IPS-NIHi11 (cell line): Measurements from ENCODE around the gene B4GALT5.
"Not testable (repeated sequence)": the region's sequence is repeated elsewhere in the genome, so short reads cannot be mapped to it uniquely, and the experiment has no call there.

Experiments used
- DNase-seq: peaks from one replicate; pipeline ENCODE4 v3.0.0; 2012; ENCODE audit warnings: mixed read lengths, low spot score

Gene B4GALT5, protein sequence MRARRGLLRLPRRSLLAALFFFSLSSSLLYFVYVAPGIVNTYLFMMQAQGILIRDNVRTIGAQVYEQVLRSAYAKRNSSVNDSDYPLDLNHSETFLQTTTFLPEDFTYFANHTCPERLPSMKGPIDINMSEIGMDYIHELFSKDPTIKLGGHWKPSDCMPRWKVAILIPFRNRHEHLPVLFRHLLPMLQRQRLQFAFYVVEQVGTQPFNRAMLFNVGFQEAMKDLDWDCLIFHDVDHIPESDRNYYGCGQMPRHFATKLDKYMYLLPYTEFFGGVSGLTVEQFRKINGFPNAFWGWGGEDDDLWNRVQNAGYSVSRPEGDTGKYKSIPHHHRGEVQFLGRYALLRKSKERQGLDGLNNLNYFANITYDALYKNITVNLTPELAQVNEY

DNA sequence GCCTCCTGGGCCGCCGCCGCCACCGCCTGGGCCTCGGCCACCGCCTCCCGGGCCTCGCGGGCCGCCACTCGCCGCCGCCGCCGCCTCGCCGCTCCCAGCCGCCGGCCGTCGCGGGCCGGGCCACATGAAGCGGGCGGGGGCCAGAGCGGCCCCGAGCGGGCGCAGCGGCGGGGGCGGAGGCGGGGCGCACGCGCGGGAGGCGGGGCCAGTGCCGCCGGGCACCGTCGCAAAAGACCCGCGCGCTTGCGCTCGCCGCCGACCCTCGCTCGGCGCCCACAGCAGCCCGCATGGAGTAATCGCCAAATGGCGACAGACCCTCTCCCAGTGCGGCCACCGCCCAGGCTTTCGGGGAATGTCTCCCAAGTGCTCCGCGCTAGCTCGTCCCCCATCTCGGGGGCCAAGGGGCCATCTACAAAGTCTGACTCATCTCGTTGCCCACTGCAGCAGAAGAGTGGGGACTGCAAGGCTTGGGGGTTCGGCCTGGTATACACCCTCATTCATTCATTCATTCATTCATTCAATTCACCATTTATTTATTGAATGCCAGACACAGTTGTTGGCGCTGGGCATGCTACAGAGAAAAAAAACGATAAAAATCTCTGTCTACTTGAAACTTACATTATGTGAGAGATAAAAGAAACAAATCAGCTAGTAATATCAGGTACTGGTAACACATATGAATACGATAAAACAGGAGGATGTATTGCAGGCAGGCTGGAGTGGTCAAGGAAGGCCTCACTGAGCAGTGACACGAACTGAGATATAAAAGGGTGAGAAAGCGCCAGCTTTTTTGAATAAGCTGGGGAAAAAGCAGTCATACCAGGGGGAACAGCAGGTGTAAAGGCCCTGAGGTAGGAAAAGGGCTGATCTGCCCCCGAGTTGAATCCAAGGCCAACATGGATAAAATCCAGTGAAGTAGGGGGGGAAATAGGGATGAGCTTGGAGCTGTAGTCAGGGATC lies at the start of gene B4GALT5:
Gene B4GALT5, minus strand, starts transcription at position 126 of the 960 bp plus-strand sequence. CDS start 188 bp downstream, outside the sequence.
- DNase-seq = peak; percentile 92

DNA sequence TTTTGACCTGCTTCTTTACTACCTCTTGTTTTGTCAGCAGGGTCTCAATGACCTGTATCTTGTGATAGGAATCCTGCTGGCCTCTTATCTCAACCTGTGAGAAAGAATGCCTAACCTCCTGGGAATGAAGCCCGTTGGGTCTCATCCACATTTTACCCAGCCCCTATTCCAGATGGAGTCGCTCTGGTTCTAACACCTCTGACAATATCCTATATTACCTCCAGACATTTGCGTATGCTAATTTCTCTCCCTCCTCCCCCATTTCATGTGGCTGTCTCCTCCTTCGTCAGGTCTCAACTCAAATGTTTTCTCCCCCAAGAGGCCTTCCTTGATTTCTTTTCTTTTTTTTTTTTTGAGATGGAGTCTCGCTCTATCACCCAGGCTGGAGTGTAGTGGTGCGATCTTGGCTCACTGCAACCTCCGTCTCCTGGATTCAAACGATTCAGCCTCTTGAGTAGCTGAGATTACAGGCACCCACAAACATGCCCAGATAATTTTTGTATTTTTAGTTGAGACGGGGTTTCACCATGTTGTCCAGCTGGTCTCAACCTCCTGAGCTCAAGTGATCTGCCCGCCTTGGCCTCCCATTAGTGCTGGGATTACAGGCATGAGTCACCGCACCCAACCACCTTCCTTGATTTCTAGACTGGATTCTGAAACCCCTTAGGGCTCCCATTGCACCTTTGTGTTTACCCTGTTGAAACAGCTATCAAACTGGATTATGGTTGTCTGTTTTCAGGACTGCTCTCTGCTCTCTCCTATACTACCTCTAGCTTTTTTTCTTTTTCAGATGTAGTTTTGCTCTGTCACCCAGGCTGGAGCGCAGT lies 49.5 kb upstream of the B4GALT5 start:
- DNase-seq = no peak

DNA sequence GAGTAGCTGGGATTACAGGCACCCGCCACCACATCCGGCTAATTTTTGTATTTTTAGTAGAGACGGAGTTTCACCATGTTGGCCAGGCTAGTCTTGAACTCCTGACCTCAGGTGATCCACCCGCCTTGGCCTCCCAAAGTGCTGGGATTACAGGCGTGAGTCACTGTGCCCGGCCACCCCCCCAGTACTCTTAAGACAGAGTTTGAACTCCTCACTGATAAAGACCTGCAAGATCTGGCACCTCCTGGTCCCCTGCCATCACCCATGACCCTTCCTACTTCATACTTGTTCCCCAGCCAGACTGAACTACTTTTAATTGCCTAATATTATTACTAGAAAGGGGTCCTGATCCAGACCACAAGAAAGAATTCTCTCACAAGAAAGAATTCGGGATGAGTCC lies 48.2 kb upstream of the B4GALT5 start:
- DNase-seq = not testable (repeated sequence)

DNA sequence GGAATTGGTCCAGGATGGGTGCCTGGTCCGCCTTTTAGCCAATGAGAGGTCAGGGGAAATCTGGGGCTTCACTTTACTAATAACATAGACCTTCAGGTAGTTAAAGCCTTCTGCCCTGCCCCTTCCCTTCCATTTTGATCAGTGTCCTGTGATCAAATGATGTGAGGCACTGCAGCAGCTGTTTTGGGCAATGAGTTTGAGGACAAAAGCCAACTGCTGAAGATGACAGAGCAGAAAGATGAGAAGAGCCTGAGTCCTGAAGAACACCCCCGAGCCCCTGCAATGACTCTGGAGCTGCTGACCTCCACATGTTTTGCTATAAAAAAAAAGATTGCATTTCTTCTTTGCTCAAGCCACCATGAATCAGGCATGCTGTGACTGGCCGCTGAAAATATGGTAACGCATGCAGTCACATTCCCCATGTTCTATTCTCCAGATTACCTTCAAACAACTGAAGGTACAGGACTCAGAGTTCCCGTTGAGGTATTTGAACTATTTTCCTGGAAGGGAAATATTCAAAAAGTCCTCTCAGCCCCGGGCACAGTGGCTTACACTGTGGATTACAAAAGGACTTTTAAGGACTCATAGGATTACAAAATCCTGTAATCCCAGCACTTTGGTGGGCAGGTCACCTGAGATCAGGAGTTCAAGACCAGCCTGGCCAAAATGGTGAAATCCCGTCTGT lies 45.7 kb upstream of the B4GALT5 start:
- DNase-seq = no peak

DNA sequence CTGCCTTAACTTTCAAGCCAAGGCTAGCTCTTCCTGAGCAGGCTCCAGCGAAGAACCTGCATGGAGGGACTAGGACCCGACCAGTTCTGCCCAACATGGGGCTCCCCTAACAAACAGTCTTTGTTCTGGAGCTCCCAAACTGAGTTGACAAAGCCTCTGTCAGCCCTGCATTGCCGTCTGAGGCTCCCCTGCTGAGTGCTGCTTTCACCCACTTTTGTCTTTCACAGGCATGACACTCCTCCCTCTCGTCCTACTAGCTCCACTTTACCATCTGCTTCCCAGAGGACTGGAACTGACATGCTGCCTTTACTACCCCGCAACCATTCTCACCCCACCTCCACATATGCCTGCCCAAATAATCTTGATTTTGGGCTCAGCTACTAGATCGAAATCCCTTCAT lies 45.1 kb upstream of the B4GALT5 start:
- peak; percentile 37 for DNase-seq

DNA sequence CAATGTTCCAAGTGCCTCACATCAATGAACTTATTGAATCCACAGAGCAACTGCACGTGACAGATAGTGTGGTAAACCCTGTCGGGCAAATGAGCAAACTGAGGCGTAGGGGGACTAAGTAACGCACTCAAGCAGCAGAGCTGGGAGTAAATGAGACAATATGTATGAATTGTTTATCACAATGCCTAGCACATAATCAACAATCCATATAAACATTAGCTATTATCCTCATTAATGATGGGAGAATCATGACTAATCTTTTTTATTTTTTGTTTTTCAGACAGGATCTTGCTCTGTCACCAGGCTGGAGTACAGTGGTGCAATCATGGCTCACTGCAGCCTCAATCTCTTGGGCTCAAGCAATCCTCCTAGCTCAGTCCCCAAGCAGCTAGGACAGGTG lies 43.9 kb upstream of the B4GALT5 start:
- DNase-seq = no peak

DNA sequence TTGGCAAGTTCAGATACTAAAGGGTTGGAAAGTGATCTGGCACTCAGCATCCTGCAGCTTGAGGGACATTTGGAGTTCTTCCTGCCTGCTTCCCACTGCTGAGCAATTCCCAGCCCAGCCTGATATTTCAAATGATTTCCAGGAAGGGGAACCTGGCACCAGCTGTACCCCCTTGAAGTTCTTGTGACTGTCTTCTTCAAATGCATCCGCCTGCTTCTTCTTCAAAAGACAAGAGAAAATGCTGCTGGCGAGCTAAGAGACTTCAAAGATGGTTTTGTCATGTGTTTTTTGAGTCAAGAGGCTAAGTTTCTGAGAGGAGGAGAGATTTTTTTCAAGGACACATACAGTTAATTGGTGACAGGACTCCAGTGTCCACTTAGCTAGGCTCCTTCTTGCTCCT lies 42.6 kb upstream of the B4GALT5 start:
- no peak for DNase-seq

DNA sequence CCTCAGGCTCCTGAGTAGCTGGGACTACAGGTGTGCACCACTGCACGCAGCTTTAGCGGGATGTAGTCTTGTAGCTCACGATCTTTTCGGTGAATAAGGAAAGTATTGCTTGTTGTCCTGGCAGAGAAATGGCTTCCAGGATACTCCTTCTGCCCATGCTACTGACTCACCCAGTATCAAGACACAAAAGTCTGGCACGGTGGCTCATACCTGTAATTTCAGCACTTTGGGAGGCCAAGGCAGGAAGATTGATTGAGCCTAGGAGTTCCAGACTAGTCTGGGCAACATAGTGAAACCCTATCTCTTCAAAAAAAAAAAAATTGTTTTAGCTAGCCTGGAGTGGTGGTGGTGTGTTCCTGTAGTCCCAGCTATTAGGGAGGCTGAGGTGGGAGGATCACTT lies 40.9 kb upstream of the B4GALT5 start:
- no peak for DNase-seq

DNA sequence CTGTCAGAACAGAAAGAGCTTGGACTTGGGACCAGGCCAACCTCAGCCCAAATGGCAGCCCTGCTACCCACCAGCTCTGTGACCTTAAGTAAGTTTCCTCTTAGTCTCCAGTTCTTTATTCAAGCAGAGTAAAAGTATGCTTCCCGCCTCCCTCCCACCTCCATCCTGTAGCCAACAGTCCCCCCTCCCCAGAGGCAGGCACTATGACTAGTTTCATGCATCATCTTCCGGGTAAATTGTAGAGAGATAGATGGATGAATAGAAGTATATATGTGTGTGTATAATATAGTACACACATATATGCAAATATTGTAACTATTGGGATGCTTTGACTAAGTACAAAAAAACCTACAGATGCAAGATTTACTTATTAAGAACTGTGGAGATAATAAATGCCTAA lies 39.5 kb upstream of the B4GALT5 start:
- DNase-seq = no peak

DNA sequence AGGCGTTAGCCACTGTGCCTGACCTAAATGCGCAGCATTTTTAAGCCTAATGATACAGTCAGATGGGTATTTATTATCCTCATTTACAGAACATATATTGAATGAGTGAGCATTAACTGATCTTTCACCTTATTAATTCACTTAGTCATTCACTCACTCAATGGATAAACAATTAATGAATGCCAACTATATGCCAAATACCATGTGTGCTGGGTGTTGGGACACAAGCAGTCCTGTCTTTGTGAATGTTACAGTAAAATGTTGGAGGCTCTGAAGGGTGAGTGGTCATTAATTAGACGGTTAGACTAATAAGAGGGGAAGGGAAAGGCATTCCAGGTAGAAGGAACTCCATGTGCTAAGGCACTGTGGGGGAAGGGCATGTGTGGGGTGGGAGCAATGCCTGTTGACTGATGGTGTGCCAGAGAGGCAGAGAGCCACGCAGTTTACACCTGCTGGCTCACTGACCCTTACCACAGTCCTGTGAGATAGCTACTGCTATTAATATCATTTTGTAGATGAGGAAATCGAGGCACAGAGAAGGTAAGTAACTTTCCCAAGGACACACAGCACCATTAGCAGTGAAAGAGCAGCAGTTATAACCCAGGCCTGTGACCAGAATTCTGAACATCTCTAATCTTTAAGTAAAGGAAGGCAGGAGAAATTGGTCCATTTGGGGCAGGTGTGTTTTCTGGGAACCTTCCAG lies 38.7 kb upstream of the B4GALT5 start:
- DNase-seq = no peak

DNA sequence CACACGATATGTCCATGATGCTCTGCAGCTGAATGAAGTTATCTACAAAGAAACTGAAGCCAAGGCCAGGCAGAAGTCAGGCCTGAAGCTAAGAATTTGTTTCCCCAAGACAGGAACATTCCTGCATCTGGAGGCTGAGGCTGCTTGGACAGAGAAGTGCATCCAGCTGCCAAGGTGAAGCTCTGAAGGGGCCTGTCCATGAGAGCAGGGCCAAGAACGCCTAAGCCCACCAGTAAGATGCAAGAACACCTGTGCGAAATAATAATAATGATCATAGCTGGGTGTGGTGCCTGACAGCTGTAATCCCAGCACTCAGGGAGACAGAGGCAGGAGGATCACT lies 37.7 kb upstream of the B4GALT5 start:
- no peak for DNase-seq

DNA sequence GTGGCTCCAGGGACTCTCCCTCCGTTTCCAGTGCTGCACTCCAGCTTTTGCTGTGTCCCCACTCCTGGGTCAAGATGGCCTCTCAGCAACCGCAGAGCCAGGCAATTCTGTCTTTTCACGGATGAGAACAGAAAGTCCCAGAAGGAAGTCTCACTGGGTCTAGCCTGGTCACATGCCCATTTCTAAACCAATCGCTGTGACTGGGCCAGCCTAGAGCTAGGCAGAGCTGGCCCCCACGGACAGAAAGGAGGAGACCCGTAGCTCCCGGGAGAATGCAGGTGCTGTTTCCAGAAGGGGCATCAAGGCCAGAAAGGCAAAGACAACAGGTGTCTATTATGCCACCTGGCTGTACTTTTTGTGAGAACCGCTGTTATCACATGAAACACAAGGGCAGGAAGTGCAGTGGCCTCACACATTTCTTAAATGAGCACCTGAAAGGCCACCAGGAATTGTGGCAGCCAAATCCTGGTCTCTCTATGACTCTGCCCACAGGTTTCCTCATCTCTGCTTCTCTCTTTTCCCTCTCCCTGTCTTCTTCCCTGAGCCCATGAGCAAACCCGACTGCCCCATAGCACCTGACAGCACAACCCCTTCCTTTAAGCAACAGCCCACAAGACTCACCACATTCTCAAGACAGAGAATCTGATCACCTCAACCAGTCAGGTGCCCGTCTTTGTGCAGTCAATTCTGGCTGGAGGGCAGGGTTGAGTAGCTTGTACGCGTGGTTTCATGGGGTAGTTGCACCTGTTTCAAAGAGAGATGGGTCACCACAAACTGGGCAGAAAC lies 37.1 kb upstream of the B4GALT5 start:
- DNase-seq = no peak

DNA sequence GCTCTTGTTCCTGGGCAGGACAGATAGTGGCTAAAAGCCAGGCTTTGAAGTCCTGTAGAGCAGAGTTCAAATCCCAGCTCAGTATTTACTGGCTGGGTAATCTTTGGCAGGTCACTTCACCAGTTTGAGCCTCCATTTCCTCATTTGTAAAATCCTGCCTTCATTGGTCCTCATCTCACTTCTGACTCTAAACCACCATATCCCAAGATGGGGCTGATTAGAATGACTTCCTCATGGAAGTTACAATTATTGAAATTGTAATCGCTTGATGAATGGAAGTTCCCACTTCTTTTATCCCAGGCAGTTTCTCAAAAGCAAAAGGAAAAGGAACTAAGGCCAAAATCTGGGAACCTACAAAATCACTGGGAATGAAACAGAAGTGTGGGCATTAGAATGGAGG lies 35.9 kb upstream of the B4GALT5 start:
- DNase-seq = no peak

DNA sequence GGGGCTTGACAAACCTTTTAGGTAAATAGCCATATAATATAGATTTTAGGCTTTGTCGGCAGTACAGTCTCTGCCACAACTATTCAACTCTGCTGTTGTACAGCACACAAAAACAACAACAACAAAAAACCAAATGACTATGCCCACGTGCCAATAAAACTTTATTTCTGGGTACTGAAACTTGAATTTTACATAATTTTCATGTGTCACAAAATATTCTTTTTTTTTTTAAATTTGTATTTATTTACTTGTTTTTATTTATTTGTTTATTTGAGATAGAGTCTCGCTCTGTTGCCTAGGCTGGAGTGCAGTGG lies 34.8 kb upstream of the B4GALT5 start:
- no peak for DNase-seq

DNA sequence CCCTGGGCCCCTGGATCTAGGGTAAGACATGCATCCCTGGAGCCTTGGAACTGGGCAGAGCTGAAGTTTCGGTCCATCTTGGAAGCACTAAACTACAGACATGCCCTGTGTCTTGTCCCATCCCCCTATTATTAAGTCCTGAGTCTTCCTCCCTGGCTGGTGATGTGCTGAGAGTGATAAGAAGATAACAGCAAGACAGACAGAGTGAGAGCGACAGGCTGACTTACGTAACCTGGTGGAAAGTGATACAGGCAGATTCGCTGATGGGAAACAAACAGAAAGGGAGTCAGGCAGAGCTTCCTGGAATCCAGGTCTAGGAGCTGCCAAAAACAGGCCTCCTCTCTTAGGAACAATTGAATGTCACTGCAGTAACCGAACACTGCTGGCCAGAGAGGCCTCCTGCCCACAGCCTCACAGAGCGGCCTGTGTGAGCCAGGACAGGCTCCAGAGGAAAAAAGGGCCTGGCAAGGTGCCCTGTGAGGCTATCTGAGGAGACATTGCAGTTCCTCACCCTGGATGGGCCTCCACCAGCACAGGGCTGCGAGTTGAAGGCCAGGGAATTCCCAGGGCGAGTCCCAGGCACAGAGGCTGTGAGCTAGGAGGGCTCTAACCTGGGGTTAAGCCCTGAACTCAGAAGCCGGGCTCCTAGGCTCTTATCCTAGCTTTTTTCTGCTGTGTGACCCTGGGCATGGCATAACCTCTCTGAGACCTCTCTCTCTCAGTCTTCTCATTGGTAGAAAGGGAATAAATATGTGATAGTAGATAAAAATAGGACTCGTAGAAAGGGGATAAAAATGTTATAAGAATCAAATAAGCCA lies 34.2 kb upstream of the B4GALT5 start:
- DNase-seq = no peak

DNA sequence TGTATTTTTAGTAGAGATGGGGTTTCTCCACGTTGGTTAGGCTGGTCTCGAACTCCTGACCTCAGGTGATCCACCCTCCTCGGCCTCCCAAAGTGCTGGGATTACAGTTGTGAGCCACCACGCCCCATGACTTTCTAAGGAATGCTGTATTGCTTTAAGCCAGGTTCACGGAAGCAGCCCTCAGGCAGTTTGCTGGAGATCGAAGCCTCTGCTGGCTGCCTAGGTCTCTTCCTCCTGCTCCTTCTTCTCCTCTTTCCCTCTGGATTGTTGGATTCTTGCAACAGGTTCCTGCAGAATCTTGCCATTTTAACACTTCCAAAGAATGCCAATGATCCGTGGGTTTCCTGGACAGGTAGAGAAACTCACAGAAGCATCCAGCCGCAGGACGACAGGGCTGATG lies 29.3 kb upstream of the B4GALT5 start:
- DNase-seq = no peak

DNA sequence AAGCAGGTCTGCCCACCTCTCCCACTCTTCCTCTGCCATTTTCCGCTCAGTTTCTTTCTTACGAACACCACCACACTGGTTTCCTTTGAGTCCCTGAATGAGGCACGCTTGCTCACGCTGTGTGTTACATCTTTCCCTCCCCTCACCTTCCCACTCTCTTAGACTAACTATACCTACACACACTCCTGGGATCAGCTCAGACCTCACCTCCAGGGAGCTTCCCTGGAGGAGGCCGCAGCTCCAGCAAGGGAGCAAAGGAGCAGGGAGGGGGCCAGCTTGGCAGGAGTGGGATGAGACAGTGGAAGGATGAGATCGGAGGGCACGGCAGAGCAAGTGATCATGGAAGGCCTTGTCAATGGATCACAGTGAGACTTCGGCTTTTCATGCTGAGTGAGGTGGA lies 28.3 kb upstream of the B4GALT5 start:
- DNase-seq = no peak

DNA sequence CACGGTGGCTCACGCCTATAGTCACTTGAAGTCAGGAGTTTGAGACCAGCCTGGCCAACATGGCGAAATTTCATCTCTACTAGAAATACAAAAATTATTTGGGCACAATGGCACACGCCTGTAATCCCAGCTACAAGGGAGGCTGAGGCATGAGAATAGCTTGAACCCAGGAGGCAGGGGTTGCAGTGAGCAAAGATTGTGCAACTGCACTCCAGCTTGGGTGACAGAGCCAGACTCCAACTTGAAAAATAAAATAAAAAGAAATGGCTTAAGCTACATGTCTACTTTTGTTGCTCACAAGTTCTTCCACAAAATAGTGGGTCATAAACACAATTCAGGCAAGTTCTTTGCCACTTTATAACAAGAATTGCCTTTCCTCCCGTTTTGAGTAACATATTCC lies 27.1 kb upstream of the B4GALT5 start:
- no peak for DNase-seq

DNA sequence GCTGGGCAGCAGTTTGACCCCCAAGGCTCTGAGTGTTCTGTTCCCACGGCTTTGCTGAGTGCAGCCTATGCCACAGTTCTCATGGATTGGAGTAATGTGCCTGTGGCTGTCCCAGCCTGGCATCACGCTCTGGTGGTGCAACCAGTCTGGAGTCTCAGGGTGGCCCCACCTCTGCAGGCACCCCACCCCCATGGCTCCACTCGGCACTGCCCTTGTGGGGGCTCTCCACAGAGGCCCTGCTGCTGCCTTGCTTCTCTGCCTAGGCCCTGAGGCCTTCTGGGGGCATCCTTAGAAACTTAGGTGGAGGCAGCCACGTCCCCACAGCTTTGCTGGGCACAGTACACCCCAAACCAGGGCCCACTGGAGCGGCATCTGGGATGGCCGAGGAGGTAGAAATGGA lies 25.4 kb upstream of the B4GALT5 start:
- DNase-seq = no peak

DNA sequence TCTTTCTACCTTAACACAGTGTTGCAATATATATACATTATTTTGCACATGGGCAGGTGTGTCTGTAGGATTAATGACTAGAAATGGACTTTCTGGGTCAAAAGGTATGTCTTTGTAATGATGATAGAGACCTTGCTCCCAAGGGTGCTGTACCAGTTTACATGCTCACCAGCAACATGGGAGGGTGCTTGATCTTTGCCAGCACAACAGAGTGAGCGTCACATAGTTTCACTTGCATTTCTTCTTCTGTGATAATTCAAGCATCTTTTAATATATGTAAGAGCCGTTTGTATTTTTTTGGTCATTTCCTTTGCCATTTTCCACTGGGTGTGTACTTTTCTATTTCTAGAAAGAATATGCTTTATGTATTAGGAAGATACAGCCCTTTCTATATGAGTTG lies 23.6 kb upstream of the B4GALT5 start:
- DNase-seq = no peak
